Smooth muscle cell of the brain vasculature (primary cell): ENCODE measurements around the gene CFDP1.

Experiments used
- DNase-seq: peaks from one replicate; pipeline ENCODE4 v3.0.0-alpha.2; 2012; ENCODE audit warnings: low read depth, low spot score

The CFDP1 gene

DNA sequence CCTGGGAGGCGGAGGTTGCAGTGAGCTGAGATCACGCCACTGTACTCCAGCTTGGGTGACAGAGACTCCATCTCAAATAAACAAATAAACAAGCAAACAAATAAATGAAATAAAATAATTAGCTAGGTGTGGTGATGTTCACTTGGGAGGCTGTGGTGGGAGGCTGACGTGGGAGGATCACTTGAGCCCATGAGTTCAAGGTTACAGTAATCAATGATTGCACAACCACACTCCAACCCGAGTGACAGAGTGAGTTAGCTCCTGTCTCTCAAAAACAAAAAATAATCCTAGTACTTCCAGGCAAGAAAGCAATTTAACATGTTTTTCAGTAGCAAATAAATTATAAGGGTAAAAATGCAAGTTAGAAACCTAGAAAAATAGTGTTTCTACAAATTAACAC lies 26.4 kb downstream of the CFDP1 start:
- no peak for DNase-seq

DNA sequence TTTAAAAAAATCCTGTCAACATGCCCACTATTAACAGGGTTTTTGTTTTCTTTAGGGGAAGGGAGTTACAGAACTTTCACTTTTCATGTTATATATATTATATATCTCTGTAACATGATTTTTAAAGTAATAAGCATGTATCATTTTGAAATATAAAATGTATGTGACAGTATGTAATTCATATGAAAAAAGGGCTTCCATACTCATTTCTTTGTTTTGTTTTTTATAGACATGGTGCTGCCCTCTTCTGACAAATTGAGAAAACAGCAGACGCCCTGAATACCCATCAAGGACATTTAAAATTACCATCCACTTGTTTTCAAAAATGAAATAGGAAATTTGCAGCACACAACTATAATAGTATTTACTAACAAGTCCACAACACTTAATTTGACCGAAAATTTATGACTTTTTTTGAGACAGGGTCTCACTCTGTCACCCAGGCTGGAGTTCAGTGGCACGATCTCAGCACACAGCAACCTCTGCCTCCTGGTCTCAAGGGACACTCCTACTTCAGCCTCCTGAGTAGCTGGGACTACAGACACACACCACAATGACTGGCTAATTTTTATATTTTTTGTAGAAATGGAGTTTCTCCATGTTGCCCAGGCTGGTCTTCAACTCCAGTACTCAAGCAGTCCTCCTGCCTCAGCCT lies 30.4 kb downstream of the CFDP1 start:
- no peak for DNase-seq

DNA sequence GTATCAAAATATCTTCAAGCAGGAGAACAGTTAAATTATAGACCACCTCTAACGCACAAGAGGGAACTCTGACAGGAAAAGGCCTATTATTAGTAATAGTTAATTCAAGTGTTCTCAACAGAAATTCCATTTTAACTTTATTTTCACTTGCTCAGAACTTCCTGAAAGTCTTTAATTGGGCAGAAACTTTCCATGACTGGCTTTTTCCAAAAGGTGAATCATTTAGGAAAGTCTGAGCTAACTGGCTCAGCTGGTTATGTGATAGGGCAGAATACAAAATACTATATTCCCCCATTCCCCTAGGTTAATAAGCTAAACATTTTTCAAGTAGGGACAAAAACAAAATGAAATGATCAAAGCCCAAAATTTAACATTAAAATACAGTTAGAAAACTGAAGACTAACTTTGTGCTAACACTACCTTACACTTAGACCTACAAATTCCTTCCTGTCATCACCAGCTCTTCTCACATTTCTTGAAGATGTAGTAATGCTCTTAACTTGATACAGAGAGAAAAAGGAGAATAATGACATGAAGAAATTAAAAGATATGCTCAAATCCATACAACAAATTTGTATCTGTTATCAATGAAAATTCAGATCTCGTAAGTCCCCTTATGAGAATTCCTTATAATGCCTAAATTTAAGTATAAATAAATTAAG lies 31.0 kb downstream of the CFDP1 start:
- no peak for DNase-seq

DNA sequence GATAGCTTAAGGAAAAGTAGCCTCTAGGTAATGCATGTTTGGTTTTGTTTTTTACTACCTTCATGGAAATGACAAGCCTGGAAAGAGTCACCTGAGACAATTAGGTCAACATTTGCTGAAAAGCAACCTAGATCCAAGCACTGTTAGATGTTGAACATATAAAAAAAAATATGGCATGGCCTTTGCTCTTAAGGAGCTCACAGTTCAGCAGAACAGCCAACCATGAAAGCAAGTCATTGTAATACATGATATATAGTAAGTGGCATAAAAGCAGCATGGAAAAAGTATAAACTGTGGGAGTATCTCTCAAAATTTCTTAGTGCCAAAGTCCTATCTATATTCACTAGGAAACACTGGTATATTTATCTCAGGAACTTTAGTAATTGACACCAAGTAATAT lies 31.6 kb downstream of the CFDP1 start:
- no peak for DNase-seq

DNA sequence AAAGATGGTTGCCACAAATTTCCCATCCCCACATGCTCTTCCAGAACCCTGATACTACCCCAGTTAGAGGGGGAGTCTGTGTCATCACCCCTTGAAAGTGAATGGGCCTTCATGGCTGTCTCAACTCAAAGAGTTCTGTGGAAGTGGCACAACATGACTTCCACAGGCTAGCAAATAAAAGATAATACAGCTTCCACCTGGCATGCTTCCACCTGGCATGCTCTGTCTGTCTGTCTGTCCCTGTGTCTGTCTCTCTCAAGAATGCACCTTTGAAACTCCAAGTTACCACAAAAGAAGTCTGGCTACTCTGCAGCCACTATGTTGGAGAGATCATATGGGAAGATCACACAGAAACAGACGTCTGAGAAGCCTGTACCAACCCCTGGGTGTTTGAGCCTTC lies 35.0 kb downstream of the CFDP1 start:
- DNase-seq, result no peak

DNA sequence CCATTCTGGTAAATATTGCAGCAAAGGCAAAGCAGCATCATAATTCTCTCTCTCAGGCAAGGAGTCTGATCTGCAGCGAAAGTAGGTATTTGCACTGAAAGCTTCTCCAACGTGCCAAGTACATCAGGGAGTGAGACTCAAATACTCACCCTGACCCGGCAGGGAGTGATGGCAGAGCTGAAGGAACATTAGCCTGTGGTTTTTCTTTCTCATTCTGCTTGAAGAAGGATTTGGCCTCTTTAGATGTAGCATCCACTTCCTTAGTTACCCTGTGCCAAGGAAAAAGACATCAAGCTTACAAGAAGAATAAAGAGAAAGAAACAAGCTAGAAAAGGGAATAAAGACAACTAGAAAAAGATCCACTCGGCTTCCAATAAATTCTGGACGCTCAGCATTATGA lies 38.4 kb downstream of the CFDP1 start:
- DNase-seq, result no peak

DNA sequence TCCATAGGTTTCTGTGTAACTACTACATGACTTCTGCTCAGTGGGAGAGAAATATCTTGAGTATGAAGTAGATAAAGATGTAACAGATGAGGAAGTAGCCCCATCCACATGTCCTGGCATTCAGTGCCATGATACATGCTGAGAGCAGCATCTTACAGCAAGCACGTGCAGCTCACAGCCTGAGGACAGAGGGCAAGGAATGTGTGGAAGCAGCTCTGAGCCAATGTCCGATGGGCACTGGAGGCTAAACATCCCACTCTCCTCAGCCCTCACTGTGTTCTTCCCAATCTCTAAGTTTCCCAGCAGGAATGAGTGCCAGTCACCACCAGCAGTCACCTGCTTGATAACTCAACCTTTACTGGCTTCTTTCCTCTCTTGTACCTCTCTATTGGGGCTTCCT lies 40.4 kb downstream of the CFDP1 start:
- no peak for DNase-seq

DNA sequence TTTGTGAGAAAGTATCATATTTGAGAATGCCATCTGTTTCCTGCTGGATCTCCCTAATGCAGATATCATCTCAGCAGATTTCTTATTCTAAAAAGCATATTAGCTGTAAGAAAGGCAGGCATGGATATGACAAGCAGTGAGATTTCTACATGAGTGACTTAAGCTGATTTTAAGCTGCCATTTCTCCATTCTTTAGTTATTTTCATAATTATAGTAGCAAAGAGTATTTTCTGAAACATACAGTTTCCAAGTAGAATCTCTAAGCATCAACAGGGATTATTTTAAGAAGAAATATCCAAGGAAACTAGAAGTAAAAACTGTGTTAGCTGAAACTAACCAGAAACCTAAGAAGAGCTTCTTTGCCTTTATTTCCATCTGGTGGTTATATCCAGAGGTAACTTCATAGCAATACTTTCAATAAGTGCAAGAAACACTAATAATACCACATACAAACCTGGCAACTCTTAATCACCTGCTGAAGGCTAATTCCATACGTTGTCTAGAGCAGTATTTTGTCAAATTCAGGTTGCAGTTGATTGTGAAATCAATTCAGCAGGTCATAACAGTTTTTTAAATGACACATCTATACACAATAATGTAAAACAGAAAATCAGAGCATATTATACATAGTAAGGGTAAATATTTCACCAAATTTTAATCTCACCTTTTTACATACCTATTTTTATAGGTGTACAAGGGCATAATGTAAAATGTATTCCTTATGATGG lies 42.2 kb downstream of the CFDP1 start:
- no peak for DNase-seq

DNA sequence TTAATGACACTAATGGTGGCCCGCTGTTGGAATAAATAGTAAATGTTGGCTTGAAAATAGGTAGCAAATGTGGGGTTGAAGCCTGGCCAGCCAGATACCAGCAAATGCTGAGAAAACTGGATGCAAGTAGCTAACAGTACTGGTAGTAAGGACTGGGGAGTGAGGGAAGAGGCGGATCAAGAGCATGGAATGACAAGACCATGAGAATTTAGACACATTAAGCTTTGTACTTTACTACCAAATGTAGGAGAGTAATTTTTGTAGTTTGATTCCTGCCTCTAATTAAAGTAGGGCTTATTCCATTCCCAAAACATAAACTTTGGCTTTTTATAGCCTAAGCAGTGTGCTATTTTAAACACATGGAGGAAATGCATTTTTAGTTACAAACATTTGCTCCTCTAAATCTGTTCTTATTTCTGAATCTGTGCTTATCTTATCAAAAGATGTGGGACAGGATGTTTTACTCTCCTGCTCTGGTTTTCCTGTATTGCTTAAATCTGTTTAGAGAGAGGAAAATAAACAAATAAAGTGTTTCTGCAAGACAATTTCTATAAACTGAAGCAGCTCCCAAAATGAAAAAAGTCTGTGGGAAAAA lies 44.1 kb downstream of the CFDP1 start:
- DNase-seq, result no peak

DNA sequence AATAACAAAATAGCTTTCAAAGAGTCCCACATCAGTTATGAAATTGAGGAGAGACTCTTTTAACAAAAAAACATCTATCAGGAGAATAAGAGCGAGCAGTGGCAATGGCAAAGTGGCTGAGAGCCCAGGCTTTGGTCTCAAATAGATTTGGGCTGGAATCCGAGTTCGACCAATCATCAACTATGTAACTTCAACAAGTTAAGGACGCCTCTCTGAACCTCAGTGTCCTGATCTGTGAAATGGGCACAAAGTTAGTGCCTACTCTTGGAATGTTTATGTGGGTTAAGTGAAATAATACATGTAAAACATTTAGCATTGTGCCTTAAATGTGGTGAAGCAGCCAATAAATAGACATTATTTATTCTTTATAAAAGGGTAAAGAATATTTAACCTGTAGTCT lies 45.4 kb downstream of the CFDP1 start:
- DNase-seq, result no peak

DNA sequence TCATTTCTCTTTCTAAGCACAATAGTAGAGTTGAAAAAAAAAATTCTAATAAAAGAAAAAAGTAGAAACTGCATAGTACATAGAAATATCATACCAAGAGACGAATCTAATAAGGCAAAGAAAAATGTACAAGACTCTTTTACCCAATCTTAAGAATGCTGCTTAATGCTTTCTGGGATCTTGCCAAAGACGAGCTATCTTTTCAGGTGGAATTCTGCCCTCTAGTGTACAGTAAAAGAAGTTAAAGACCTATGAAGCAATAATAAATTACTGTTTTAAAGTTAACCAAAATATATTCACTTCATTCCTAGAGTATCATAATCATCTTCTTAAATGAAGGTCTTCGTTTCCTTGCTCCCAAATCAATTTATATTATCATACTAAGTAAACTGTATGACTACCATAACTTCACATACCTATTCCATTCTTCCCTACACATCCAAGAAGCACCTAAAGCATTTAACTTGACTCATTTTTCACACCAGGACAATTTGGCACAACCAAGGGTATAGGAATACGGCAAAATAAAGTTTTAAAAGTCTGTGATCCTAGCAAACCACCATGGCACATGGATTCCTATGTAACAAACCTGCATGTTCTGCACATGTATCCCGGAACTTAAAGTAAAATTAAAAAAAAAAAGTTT lies 47.7 kb downstream of the CFDP1 start:
- peak; percentile 69 for DNase-seq

DNA sequence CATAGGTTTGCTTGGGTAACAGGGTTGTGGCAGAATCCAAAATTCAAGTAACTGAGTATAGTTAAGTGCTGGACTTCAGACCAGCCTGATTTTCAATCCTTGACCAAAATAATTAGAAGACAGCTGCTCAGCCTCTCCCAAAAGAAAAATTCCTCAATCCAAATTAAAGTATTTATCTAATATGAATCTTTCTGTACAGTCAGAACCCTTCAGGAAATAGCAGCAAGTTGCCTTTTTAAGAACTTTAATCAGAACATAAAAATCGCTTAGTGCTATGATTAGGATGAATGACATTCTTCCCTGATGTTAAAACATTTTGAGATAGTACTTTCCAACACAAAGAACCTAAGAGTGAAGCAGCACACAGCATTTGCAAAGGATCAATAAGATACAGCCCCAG lies 50.2 kb downstream of the CFDP1 start:
- no peak for DNase-seq

DNA sequence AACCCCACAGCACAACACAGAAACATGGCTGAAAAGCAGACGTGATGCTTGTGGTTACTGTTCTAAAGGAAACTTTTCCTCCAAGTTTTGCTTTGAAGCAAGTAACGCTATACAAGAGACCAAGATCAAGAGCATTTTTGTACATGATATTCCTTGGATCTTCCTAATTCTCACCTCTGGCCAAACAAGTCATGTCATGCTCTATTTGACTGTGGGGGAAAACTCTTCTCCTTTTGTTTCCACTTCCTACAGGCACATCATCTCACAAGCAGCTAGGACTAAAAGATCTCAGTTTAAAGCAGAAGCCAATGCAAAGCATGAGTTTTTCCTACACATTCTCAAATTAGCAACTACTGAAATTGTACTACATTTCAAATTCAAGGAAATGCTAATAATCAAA lies 50.7 kb downstream of the CFDP1 start:
- DNase-seq, result no peak

DNA sequence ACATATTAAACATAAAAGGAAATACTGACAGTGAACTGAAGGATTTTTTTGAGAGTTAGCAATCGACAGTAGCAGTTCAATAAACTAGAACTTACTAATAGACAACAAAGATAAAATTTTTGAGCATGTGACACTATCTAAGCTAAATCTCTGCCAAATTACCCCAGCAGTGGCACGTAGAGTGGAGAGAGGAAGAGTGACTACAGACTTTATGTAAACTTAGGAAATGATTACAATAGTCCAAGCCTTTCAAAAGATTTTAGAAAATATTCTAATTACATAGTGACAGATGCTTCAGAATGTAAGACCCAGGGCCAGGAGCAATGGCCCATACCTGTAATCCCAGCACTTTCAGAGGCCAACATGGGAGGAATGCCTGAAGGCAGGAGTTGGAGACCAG lies 52.4 kb downstream of the CFDP1 start:
- DNase-seq, result no peak

DNA sequence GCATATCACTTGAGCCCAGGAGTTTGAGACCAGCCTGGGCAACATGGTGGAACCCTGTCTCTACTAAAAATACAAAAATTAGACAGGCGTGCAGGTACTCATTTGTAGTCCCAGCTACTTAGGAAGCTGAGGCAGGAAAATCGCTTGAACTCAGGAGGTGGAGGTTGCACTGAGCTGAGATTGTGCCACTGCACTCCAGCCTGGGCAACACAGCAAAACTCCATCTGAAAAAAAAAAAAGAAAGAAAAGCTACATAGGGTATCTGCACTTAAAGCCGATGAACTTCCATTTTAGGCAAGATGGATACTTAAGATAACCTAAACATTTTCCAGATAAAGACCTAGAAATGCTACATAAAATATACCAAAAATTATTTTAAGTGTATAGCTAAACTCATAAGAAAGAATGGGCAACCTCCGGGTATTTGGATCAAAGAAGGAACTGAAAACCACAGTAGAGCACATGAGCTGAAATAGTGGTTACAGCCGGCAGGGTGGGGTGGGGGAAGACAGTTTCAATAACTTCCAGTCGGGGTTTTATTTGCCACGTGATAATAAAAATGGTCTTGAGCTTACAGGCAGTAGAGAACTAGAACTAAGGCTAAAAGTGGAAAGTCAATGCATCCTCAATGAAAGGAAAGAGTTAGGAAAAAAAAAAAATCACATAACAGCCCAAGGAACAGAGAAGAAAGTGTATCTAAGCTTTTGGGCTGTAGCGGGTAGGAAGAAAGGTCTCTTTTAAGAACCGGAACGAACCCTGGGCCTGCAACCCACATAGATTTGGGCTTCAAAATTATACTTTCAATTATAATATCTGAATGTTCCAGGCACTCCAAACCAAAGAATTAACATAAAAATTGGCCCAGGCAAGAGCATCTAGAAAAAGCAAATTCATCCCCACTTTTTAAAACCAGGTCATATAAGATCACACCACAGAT lies 53.1 kb downstream of the CFDP1 start:
- no peak for DNase-seq

DNA sequence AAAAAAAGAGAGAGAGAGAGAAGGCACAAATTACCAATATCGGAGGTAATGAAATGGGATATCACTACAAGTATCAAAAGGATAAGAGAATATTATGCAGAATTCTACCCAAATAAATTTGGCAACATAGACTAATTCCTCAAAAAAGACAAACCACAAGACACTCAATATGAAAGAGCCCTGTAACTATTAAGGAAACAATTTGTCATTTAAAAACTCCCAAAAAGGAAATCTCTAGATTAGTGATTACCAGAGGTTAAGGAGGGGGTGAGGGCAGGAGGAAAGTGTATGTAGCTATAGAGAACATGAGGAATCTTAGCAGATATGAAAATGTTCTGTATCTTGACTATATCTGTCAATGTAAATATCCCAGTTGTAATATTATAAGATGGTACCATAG lies 54.0 kb downstream of the CFDP1 start:
- DNase-seq, result no peak

DNA sequence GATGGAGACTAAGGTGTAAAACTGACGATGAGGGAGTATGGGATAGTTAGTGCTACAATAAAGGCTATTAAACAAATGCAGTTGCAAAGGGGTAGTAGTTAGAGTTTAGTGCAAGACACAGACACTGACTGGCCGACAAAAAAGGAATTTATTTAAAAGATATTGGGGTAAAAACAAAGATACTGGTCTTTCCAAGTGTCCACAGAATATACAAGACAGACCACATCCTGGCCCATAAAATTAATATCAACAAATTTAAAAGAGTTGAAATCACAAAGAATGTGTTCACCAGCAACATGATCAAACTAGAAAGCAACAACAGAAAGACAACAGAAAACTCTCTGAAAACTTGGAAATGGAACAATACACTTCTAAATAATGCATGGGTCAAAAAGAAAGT lies 54.7 kb downstream of the CFDP1 start:
- no peak for DNase-seq

DNA sequence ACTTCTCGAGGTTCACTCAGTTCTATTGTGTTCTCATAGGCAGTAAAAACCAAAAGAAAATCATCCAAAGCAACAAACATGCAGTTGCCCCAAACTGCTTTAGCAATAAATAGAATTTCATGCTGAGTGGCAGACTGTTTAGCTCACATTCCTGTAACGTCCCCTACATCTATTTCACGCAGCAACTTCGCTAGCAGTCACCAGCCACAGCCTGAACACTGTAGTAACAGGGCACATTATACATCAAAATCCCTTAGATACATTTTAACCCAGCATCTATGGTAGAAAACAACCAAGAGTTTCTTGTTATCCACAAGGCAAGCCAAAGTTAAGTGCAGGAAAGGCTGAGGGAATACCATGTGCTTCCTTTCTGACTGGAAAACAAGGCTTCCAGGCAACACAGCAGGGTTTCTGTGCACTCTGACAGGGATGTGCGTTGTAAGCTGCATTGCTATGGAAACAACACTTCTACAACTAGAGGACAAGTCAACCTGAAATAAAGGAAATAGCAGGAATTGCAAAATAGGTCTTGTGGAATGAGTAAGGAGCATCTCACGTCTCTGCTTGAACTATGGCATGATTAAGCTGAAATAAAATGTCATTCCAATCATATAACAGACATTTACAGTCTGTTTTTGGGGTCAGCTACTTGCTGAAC lies 55.4 kb downstream of the CFDP1 start:
- peak; percentile 98 for DNase-seq

DNA sequence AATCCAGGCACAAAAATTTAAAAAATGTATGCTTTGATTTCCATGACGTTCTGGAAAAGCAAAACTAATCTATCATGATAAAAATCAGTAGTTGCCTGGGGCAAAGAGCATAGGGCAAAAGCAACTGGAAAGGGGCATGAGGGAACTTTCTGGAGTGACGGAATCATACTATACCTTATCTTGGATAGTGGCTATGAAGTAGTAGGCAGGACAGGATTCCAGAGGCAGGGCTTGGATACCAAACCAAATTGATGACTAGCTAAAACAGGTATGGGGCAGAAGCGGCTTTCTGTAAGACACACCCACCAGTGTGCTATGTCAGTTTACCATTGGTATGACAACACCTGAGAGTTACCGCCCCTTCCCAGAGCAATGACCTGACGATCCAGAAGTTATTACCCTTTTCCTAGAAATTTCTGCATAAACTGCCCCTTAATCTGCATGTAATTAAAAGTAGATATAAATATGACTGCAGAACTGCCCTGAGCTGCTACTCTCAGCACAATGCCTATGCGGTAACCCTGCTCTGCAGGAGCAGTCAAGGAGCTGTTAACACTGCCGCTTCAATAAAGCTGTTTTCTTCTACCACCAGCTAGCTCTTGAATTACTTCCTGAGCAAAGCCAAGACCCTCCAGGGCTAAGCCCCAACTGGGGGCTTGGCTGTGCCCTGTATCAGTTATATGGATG lies 56.7 kb downstream of the CFDP1 start:
- DNase-seq, result no peak

DNA sequence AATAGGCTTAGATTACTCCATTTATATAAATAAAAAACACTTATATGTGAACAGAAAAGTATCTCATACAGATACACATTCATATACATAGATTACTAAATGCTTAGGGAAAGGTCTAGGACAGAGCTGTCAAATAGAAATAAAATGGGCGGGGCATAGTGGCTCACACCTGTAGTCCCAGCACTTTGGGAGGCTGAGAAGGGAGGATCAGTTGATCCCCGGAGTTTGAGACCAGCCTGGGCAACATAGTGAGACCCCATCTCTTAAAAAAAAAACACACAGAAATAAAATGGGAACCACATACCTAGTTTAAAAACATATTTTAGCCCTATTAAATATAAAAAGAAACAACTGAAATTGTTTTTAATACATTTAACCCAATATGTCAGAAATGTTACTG lies 58.9 kb downstream of the CFDP1 start:
- DNase-seq, result no peak
